Measurements from ENCODE around the gene CD3G.
"Not testable (repeated sequence)": the region's sequence is repeated elsewhere in the genome, so short reads cannot be mapped to it uniquely, and the experiment has no call there.

The CD3G gene

DNA sequence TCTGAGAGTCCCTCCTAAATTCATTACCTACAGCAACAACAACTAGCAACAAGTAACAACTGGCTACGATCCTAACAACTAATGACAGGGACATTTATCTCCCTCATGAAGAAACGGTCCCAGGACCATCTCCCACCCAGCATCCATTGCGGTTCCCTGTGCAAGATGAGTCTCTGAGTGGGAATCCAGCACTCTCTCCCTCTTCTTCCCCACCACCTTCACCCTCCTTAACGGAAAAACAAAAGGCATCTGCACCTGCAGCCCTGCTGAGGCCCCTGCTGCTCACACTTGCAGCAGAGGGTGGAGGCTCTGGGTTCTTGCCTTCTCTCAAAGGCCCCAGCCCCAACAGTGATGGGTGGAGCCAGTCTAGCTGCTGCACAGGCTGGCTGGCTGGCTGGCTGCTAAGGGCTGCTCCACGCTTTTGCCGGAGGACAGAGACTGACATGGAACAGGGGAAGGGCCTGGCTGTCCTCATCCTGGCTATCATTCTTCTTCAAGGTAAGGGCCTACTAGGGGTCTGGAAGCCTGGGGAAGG lies at the start of gene CD3G:
Gene CD3G, plus strand, starts transcription at position 364 of the 535 bp plus-strand sequence. Its CDS starts 80 bp downstream, at position 444.
- DNase-seq: no peak

DNA sequence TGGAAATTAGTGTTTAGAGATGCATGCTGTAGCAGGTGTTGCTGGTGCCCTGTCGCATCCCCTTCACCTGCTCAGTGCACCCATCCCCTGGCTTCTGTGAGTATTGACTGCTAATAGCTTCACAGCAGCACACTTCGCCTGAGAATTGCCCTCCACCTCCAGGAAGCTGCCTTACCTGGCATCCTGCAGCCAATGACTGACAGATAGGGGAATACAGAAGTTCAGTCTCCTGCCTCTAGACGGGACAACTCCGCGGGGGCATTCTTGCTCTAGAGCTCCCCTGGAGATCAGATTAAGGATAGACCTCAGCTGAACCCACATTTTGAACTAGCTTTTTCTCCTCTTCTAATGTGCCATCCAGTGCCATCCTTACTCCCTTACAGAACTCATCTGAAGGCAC lies 48.9 kb upstream of the CD3G start:
- DNase-seq: no peak

DNA sequence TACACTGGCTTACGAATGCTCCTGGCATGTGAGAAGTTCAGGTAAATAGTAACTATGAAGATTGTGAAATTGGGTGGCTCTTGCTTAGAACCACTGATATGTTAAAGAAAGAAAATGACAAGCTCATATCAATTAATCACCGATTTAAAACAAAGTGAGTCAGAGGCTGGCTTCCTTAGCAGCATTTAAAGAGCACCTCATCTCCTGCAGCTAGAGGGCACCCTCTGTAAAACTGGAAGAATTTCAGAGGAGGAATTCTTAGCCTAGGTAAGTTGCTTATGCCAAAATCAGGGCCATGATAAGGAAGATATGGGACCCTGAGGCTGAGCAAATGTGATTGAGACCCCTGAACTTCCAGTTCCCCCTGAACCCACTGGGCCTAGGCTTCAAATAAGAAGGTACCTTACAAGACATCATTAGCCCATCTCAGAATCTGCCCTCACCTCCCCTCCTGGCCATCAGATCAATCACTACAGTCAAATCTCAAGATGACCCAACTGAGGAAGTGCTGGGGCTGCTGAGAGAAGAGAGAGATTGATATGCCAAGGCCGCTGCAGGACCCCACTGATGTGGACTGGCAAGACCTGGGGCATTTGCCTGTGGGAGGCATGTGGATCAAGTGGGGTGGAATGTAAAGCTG lies 48.2 kb upstream of the CD3G start:
- no peak for DNase-seq

DNA sequence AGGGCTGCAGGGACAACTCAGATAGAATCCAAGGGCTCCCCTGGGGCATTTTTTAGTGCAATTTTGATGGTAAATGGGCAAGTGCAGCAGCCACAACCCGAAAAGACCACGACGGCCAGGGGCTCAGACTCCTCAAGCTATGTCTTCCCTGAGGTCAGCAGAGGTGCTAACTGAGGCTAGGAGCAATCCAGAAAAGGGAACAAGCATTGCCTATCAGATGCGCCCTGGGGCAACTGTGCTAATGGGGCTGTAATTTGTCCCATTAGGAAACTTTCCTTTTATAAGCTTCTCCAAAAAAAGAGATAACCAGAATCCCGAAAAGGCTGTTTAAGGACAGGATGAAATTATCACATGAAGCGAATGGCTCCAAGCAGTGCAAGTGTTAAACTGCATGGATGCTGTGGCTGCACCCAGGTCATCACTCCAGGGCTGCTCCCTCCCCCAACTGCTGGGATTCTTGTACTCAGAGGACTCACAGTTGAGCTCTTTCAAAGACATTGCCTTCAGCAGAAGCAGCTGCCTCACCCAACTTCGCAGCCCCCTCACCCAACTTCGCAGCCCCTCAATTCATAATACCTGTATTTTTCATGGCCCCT lies 42.4 kb upstream of the CD3G start:
- DNase-seq: no peak

DNA sequence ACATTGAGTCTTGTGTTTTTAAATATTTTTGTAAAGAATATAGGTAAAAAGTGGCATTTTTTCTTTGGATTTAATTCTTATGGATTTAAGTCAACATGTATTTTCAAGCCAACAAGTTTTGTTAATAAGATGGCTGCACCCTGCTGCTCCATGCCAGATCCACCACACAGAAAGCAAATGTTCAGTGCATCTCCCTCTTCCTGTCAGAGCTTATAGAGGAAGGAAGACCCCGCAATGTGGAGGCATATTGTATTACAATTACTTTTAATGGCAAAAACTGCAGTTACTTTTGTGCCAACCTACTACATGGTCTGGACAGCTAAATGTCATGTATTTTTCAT lies 39.9 kb upstream of the CD3G start:
- DNase-seq: no peak

DNA sequence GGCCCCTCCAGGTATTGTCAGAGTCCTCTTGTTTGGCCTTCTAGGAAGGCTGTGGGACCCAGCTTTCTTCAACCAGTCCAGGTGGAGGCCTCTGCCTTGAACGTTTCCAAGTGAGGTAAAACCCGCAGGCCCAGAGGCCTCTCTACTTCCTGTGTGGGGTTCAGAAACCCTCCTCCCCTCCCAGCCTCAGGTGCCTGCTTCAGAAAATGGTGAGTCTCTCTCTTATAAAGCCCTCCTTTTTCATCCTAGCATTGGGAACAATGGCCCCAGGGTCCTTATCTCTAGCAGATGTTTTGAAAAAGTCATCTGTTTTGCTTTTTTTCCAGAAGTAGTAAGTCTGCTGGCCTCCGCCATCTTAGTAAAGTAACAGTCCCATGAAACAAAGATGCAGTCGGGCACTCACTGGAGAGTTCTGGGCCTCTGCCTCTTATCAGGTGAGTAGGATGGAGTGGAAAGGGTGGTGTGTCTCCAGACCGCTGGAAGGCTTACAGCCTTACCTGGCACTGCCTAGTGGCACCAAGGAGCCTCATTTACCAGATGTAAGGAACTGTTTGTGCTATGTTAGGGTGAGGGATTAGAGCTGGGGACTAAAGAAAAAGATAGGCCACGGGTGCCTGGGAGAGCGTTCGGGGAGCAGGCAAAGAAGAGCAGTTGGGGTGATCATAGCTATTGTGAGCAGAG lies 39.4 kb upstream of the CD3G start, which contains the start of gene CD3E:
Gene CD3E, plus strand, starts transcription at position 163 of the 681 bp plus-strand sequence. Its CDS starts 223 bp downstream, at position 386.
- DNase-seq: no peak

DNA sequence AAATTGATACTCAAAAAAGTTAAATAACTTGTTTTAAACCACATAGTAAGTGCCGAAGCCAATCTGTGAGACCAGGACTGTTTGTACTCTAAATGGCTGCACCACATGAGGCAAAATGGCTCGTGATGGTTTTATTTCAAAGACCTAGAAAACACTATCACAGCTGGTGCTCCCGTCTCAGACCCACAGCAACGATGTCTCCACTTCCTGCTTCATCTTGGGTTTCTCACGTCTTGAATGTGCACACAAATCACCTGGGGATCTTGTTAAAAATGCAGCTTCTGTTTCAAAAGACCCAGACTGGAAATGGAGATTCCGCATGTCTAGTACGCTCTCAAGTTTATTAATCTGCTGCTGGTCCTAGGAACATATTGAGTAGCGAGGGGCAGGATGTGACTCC lies 38.4 kb upstream of the CD3G start:
- DNase-seq: no peak

DNA sequence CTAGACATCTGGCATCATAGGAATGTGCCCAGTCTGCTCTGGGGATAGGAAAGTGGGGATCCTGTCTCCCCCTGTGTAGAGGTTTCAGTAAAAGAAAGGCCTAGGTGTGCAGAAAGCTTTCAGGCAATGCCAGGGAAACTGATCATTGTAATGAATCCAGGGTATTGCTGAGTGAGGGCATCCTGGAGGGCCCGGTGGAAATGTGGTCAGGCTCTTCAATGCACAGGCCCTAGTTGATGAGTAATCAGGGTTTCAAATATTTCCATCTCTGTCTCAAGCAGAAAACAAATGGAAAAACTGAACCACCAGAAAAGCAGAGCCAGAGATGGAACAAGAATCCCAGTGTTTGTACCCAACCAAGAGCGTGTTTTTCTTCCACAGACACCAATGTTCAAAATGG lies 37.6 kb upstream of the CD3G start:
- no peak for DNase-seq

DNA sequence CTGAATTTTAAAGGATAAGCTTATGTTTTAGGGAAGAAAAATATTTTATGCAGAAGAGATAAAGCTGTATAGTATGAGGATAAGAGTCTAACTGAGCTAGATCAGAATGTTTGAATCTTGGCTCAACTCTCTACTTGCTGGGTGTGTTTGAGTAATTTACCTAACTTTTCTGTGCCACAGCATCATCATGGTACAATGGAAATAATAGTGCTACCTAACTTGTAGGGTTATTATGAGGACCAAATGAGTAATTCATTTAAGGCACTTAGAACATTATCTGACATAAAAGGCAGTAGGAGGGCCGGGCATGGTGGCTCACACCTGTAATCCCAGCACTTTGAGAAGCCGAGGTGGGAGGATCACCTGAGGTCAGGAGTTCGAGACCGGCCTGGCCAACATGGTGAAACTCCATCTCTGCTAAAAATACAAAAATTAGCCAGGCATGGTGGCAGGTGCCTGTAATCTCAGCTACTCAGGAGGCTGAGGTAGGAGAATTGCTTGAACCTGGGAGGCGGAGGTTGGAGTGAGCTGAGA lies 35.1 kb upstream of the CD3G start:
- not testable (repeated sequence) for DNase-seq

DNA sequence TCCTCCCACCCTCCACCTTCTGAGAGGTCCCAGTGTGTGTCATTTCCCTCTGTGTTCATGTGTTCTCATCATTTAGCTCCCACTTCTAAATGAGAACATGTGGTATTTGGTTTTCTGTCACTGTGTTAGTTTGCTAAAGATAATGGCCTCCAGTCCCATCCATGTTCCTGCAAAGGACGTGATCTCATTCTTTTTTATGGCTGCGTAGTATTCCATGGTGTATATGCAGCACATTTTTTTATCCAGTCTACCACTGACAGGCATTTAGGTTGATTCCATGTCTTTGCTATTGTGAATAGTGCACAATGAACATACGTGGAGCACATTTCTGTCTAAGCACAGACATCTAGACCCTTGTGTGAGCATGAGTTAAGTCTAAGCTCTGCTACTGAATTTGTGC lies 33.9 kb upstream of the CD3G start:
- no peak for DNase-seq

DNA sequence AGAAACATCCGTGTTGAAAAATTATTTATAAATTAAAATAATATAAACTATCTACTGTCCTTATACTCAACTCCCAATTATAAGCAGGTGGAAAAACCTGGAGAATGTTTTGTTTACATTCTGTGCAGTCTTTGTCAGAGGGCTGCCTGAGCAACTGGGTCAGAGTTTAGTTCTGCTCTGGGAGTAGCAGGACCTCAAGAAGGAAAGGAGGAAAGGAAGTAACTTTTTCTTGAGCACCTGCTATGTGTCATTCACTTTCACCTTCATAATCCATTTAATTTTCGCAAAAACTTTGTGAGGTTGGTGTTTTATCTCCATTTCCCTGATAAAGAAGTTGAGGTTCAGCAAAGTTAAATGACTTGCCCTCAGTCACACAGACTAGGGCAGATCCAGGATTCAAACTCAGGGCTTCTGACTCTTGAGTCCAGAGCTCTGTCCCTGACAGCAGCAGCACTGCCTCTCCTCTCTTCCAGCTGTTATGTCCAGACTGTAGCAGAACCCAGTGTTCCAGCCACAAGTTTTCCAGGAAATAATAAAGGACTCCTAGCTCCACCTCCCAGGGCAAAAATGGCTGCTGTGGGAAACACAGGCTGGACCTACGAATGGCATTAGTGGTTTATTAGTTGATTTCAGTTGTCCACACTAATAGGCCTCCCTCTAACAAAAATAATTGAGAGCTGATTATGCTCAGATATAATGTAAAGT lies 33.2 kb upstream of the CD3G start:
- no peak for DNase-seq

DNA sequence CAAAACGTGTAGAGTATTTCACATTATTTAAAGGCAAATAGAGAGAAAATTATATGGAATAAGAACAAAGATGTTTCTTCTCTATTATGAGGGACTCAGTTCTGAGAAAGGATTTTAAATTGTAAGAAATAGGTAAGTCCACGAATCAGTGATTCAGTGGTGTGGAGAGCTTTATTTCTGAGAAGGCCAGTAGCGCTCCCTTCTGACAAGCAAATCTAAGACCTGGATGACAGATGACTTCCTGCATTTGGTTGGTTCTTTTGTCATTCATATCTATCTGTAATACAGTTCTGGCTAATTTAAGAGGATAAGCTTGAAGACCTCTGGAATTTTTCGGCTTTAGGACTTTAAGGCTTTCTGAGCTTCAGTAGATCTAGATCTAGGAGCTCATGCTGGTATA lies 32.6 kb upstream of the CD3G start:
- no peak for DNase-seq

DNA sequence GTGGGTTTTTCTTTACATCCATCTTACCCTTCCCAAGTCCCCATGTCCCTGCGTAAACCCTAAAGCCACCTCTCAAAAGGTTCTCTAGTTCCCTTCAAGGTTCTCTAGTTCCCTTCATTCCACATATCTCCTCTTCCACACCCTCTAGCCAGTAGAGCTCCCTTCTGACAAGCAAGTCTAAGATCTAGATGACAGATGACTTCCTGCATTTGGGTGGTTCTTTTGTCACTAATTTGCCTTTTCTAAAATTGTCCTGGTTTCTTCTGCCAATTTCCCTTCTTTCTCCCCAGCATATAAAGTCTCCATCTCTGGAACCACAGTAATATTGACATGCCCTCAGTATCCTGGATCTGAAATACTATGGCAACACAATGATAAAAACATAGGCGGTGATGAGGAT lies 31.8 kb upstream of the CD3G start:
- DNase-seq: no peak

DNA sequence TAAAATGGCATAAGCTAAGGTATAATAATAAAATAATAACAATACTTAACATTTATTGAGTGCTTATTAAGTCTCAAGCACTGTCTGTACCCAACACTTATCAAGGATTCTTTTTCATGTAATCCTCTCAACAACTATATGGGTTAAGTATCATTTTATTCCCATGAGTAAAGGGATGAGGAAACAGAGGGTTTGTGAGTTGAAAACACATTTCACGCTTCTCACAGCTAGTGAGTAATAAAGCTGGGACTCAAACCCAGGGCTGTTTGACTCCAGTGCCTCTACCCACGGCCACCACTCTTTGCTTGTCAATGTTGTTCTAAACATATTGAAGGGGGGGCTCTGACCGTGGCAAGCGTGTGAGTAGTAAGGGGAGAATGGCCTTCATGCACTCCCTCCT lies 30.9 kb upstream of the CD3G start:
- DNase-seq: no peak

DNA sequence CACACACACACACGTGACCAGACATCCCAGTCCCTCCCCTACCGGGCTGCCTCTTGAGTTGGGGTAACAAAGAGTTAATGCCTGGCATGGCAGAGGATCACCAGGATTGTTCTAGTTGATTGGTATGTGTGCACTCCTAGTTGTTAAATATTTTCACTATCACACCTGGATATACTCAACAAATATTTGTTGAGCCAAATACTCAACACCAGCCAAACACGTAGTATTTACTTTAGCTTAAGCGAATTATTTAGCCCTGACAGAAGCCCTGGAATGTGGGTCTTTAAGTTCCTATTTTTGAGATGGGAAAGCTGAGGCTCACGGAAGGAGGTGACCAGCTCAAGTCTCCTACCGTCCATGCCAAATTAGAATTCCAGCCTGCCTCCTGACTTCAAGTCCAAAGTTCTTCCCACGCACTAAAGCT lies 29.1 kb upstream of the CD3G start:
- DNase-seq: no peak

DNA sequence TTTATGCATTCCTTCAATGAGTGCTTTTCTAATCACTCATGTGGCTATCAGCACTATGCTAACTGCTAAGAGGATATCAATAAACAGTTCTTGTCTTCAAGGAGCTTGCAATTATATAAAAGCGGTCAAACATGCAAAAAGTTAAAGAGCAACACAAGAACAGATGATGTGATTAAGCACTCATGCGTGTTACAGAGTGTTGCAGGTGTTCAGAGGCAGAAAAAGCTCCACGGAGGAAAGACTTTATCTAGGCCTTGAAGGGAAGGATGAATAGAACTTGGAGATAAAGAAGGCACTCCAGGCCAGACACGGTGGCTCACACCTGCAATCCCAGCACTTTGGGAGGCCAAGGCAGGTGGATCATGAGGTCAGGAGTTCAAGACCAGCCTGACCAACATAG lies 26.0 kb upstream of the CD3G start:
- DNase-seq: no peak

DNA sequence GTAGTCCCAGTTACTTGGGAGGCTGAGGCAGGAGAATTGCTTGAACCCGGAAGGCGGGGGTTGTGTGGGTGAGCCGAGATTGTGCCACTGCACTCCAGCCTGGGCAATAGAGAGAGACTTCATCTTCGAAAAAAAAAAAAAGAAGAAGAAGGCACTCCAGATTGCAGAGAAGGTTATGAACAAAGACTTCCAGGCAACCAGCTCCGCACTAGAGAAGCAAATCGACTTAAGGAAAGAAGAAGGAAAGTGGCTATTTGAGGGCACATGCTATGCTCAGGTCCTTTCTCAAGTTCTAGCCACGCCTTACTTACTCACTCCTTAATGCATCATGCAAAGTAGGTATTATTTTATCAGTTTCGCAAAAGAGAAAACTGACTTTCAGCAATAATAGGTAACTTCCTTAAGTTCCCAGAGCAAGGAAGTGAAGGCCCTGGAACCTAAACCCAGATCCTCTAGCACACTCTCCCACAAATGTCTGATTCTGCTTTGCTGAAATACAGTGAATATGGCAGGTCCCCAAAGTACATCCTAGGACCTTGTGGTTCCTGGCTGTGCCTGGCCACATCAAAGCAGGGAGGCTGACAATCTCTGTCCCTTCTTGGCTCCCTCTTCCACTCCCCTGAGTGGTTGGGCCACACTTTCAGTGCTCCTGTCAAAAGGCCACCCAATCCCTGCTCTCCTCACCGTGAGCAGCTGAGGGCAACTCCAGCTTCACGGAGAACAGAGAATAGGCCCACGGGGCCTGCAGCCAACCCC lies 25.4 kb upstream of the CD3G start:
- DNase-seq: no peak

DNA sequence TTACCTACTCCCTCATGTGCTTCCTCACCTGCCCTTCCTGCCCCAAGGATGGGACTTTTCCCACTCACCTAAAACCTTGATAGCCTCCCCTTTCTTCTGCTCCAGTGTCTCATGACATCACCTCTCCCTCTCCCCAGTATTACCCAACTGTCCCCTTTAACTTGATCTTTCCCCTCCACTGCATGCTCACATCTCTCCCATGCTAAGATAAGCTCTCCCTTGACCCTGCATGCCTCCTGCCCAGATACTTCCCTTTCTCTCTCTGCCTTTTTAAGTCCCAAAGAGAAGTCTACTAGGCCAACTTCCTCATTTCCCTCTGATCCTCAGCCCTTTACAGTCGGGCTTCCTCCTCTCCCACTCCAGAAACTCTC lies 24.8 kb upstream of the CD3G start:
- no peak for DNase-seq

DNA sequence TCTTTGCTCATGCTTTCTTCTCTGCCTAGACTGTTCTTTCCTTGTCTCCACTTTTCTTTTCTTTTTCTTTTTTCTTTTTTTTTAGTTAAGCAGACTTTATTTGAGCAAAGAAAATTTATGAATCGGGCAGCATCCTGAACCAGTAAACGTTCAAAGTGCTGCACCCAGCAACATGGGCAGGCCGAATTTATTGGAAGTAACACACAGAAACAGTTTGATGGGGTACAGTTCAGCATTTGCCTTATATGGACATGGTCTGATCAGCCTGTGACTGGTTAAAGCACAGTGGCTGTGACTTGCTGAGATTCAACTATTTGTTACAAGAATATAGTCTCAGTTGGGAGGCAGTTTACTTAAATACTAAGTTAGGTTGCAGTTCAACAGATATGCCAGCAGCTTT lies 23.6 kb upstream of the CD3G start:
- no peak for DNase-seq

DNA sequence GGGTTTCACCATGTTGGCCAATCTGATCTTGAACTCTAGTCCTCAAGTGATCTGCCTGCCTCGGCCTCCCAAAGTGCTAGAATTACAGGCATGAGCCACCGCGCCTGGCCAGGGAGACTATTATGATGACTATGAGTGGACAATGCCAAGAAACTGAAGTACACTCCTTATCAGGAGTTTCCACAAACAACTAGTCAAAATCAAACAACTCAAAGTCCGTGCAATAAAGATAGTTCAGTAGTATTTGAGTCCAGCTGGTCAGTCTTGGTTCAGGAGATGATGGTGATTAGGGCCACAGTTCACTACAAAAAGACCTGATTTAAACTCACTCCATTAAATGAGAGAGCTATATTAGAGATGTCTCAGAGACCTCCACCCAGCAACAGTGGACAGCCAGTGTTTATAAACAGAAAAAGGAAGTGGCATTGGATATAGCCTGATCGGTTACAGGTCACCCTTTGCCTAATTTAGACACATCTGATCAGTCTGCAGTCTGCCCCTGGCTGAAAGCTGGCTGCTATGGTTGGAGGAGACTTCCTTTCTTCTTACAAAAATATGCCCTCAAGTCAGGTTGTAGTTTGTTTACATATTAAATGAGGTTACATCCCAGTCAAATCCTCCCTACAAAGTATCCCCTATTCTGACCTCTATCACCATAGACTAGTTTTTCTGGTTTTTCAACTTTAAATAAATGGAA lies 22.6 kb upstream of the CD3G start:
- no peak for DNase-seq

DNA sequence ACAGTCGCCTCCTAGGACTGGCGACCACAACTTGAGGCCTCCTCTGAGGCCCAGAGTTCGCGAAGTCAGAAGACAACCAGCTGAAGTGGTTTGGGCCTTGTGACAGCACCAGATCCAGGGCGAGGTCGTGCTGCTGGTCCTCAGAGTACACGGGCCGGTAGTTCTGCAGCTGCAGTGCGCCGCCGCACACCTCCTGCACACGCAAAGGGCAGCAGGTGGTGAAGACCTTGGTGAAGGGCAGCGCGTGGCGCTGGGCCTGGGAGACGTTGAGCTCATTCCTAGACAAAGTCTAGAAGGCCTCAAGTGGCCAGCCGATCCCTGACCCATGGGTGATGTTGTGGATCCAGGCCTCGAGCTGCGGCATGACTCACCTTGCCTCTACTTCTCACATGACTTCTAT lies 21.4 kb upstream of the CD3G start:
- DNase-seq: no peak

DNA sequence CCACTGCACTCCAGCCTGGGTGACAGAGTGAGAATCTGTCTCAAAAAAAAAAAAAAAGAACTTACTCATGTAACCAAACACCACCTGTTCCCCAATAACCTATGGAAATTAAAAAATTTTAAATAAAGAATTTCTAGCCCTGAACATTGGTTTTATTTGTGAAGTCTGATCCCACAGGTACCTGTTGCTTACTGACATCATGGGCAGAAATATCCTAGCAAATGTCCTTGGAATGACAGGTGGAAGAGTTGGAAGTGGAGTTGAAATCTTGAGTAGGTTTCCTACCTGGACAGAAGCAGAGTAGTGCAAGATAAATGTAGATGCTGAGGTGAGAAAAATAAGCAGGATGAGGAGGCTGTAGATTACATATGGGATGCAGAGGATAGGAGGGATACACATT lies 18.9 kb upstream of the CD3G start:
- no peak for DNase-seq
